Heart left ventricle (tissue), 13 donors: ENCODE measurements around the gene SWT1.

ENCODE experiments used
- POLR2A ChIP-seq, 2 donors: fragments of 450-650 bp; IDR thresholded peaks; one replicate each; pipeline ENCODE4 v1.6.1; 2017; ENCODE audit warnings: antibody characterized with exemption in 2 of 2, mild to moderate bottlenecking in 2 of 2, moderate library complexity in 2 of 2
- TF ChIP-seq, protein P1 (sequence below), 12 donors: fragments of 200-600 bp; sonication (generic) in 4 of 12; IDR thresholded peaks; one replicate each; pipeline versions ENCODE4 v1.5.0 to v1.8.0; 2018 to 2022; ENCODE audit warnings: antibody characterized with exemption in 12 of 12, mild to moderate bottlenecking in 5 of 12
- donor health status: ischemic (EF 13 %, LVEDD 7.1; RV severe dilation, severe dysfunction).
- donor health status: DM: no; HTN: yes; CAD: no.
- donor health status: DM: no; HTN: no; CAD: no.
- donor health status: ischemic (EF 25% LVEDD 6.9; RV normal size, moderate dysfunction).
- donor health status: ischemic (EF 25% LVEDD 5.7; RV mildly dilated, moderate dysfunction).
- donor health status: ischemic (EF 35%, LVEDD 5.7; RV mildly dilated, moderate dysfunction).
- donor health status: nonischemic (EF 11% LVEDD 7.7; RV severe dilation, severe dysfunction).
- donor health status: DM: yes; HTN: yes; CAD: no.
- donor health status: PGD.
- donor health status: ischemic (EF 29% LVEDD 5.4; RV normal size, mild dysfunction).
- donor health status: nonischemic (EF 23%, LVEDD 6.1; RV moderate dilation, normal function).

DNA sequence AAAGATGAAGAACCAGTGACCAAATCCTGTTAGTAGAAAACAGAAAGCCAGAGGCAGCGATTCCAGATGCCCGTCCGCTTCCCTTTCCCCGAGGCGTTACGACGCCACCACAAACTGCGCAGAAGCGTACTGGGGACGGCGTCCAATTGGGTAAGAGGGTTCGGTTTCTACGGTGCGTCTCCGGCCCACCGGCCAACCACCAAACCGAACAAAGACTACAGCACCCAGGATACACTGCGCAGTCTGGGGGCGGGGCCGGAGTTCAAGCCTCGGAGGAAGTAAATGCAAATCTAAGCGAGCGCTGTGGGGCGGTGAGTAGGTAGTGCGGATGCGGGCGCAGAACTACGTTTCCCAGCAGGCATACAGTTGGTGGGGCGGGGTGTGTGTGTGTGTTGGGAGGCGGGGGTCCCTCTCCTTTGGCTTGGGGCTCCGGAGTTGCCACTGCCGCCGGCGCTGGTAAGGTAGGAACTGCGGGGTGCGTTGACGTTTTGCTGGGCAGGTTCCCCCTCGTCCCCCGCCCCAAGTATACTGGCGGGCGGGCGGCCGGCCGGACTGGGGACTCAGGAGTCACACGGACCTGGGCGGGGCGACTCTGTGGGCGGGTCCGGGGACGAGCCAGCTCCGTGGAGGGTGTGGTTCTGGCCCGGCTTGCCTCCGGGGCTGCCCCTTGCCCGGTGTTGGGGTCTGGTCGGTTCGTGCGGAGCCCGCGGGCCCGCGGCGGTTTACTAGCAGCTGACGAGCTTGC is at the start of gene SWT1, which contains the start of gene TRMT1L:
- TF ChIP-seq, protein P1, sequence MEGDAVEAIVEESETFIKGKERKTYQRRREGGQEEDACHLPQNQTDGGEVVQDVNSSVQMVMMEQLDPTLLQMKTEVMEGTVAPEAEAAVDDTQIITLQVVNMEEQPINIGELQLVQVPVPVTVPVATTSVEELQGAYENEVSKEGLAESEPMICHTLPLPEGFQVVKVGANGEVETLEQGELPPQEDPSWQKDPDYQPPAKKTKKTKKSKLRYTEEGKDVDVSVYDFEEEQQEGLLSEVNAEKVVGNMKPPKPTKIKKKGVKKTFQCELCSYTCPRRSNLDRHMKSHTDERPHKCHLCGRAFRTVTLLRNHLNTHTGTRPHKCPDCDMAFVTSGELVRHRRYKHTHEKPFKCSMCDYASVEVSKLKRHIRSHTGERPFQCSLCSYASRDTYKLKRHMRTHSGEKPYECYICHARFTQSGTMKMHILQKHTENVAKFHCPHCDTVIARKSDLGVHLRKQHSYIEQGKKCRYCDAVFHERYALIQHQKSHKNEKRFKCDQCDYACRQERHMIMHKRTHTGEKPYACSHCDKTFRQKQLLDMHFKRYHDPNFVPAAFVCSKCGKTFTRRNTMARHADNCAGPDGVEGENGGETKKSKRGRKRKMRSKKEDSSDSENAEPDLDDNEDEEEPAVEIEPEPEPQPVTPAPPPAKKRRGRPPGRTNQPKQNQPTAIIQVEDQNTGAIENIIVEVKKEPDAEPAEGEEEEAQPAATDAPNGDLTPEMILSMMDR (IDR thresholded peaks at IDR 0.05): no peak
- peak; percentile 91 to 98 for TF ChIP-seq POLR2A (IDR thresholded peaks at IDR 0.05)
